HG03520 (cell line): ENCODE results near the gene EFCAB13.

Source experiments
- ATAC-seq: cut with Tn5 transposase; IDR thresholded peaks from one replicate; pipeline ENCODE4 v1.9.1; 2021; ENCODE audit warnings: mild to moderate bottlenecking, moderate library complexity; ENCODE audit not compliant: unreplicated experiment

EFCAB13 gene

GRCh38 chr17:47323382-47324223 lies at the start of gene EFCAB13:
TSS of gene EFCAB13 (plus strand) at chr17:47323955. CDS start at chr17:47328354, 4,399 bp downstream.
- peak; percentile 77 for ATAC-seq

- no peak for ATAC-seq
Observed at GRCh38 chr17:47274319-47275069, 49.3 kb upstream of the EFCAB13 start.

- ATAC-seq: no peak
Observed at GRCh38 chr17:47275245-47275984, 48.3 kb upstream of the EFCAB13 start.

- ATAC-seq: no peak
Observed at GRCh38 chr17:47276444-47276843, 47.3 kb upstream of the EFCAB13 start.

GRCh38 chr17:47276868-47277267 lies 46.9 kb upstream of the EFCAB13 start:
- no peak for ATAC-seq

GRCh38 chr17:47277921-47278320 lies 45.8 kb upstream of the EFCAB13 start:
- ATAC-seq: no peak

- no peak for ATAC-seq
Observed at GRCh38 chr17:47278561-47278960, 45.2 kb upstream of the EFCAB13 start.

GRCh38 chr17:47279062-47279801 lies 44.5 kb upstream of the EFCAB13 start:
- no peak for ATAC-seq

GRCh38 chr17:47280072-47280811 lies 43.5 kb upstream of the EFCAB13 start:
- ATAC-seq: no peak

GRCh38 chr17:47281216-47281615 lies 42.5 kb upstream of the EFCAB13 start:
- ATAC-seq: no peak

GRCh38 chr17:47285003-47285402 lies 38.8 kb upstream of the EFCAB13 start:
- no peak for ATAC-seq

GRCh38 chr17:47286198-47286914 lies 37.4 kb upstream of the EFCAB13 start:
- ATAC-seq: no peak

- ATAC-seq: no peak
Observed at GRCh38 chr17:47287068-47287467, 36.7 kb upstream of the EFCAB13 start.

GRCh38 chr17:47287639-47288038 lies 36.1 kb upstream of the EFCAB13 start:
- ATAC-seq: no peak

- ATAC-seq: no peak
Observed at GRCh38 chr17:47288531-47289116, 35.1 kb upstream of the EFCAB13 start.

GRCh38 chr17:47289302-47289701 lies 34.5 kb upstream of the EFCAB13 start:
- ATAC-seq: no peak

- ATAC-seq: no peak
Observed at GRCh38 chr17:47290870-47291241, 32.9 kb upstream of the EFCAB13 start.

GRCh38 chr17:47291242-47291873 lies 32.4 kb upstream of the EFCAB13 start:
- ATAC-seq: no peak

GRCh38 chr17:47292206-47292605 lies 31.5 kb upstream of the EFCAB13 start:
- no peak for ATAC-seq
